SU-DHL-6 (cell line): ENCODE results near the gene VSTM2B.

Source experiments
- H2AFZ ChIP-seq: fragments of 200-600 bp; sonication (generic); 2 replicates; pipeline ENCODE4 v1.6.1; 2014; ENCODE audit warnings: low read depth, mild to moderate bottlenecking, moderate library complexity, mixed read lengths, antibody characterized with exemption, low read length; ENCODE audit not compliant: severe bottlenecking
- H3F3A ChIP-seq: fragments of 200-600 bp; shearing (Covaris generic); 2 replicates; pipeline ENCODE4 v1.6.0; 2016; ENCODE audit warnings: antibody characterized with exemption, mild to moderate bottlenecking; ENCODE audit not compliant: insufficient read depth
- H3K27ac ChIP-seq: fragments of 200-600 bp; sonication (generic); 2 replicates; pipeline ENCODE4 v1.5.1; 2016; ENCODE audit warnings: low read depth, mild to moderate bottlenecking, low read length, moderate library complexity, mixed read lengths
- H3K27me3 ChIP-seq: fragments of 200-600 bp; sonication (generic), shearing (Covaris generic); 2 replicates; pipeline ENCODE4 v1.6.0; 2014; ENCODE audit warnings: mild to moderate bottlenecking, low read length
- H3K36me3 ChIP-seq: fragments of 200-600 bp; sonication (generic); 2 replicates; pipeline ENCODE4 v1.6.1; 2014; ENCODE audit warnings: mild to moderate bottlenecking, low read length, mixed read lengths
- H3K4me2 ChIP-seq: fragments of 300-600, 200-600 bp; shearing (Covaris generic), sonication (generic); 2 replicates; pipeline ENCODE4 v1.6.0; 2014; ENCODE audit warnings: low read length, low read depth, mild to moderate bottlenecking; ENCODE audit not compliant: poor library complexity, severe bottlenecking
- H3K4me3 ChIP-seq: fragments of 200-600 bp; sonication (generic); 2 replicates; pipeline ENCODE4 v1.5.1; 2014; ENCODE audit warnings: antibody characterized with exemption, low read length, mild to moderate bottlenecking, mixed read lengths; ENCODE audit not compliant: insufficient read depth, poor library complexity, severe bottlenecking
- H3K79me2 ChIP-seq: fragments of 200-600 bp; sonication (generic); 2 replicates; pipeline ENCODE4 v1.6.1; 2014; ENCODE audit warnings: mild to moderate bottlenecking, low read length, moderate library complexity; ENCODE audit not compliant: insufficient read depth
- H3K9ac ChIP-seq: fragments of 200-600 bp; sonication (generic); 2 replicates; pipeline ENCODE4 v1.7.0; 2014; ENCODE audit warnings: mild to moderate bottlenecking, low read length
- H3K9me2 ChIP-seq: fragments of 200-600 bp; sonication (generic); replicated peaks from 2 replicates; pipeline ENCODE4 v1.6.1; 2014; ENCODE audit warnings: low read length; ENCODE audit not compliant: insufficient read depth
- H3K9me3 ChIP-seq: fragments of 200-600 bp; sonication (generic); 2 replicates; pipeline ENCODE4 v1.6.1; 2014; ENCODE audit warnings: low read length, mixed read lengths; ENCODE audit not compliant: insufficient read depth
- H4K20me1 ChIP-seq: fragments of 200-600 bp; sonication (generic); 2 replicates; pipeline ENCODE4 v1.6.1; 2014; ENCODE audit warnings: low read depth, mild to moderate bottlenecking, antibody characterized with exemption, low read length, moderate library complexity, mixed read lengths
- CTCF ChIP-seq: fragments of 200-600 bp; sonication (generic); IDR thresholded peaks from one replicate; pipeline ENCODE4 v1.5.1; 2017; ENCODE audit warnings: antibody characterized with exemption, mild to moderate bottlenecking, low read length, moderate library complexity; ENCODE audit not compliant: insufficient read depth, poor library complexity, severe bottlenecking
- EZH2phosphoT487 ChIP-seq: fragments of 200-600 bp; sonication (generic), shearing (Covaris generic); conservative IDR thresholded peaks from 2 replicates; pipeline ENCODE4 v1.6.1; 2018; ENCODE audit warnings: mild to moderate bottlenecking, antibody characterized with exemption, low read length, moderate library complexity, mixed read lengths

Gene VSTM2B

GRCh38 chr19:29525901-29526729 is at the start of gene VSTM2B:
Gene VSTM2B (plus strand): TSS chr19:29525994. CDS start chr19:29526584, 590 bp downstream.
- no peaks in the 10 kb centered on the region for H3K79me2 ChIP-seq
- no peak within 1 kb of the TSS for H2AFZ ChIP-seq
- no peaks in the 10 kb centered on the region for H3K36me3 ChIP-seq
- no peaks in the 10 kb centered on the region for H3K9me2 ChIP-seq
- H3K4me2 ChIP-seq = no peak within 1 kb of the TSS
- TF ChIP-seq EZH2phosphoT487 = no peak
- TF ChIP-seq CTCF = no peak
- H3K27me3 ChIP-seq = no peaks in the 10 kb centered on the region
- no peak within 1 kb of the TSS for H3K4me3 ChIP-seq
- H3K9me3 ChIP-seq = no peaks in the 10 kb centered on the region
- H3F3A ChIP-seq = no peaks in the 10 kb centered on the region
- H4K20me1 ChIP-seq = no peaks in the 10 kb centered on the region
- H3K27ac ChIP-seq = no peak within 1 kb of the TSS
- no peak within 1 kb of the TSS for H3K9ac ChIP-seq

GRCh38 chr19:29476528-29476927 is 49.3 kb upstream of the VSTM2B start:
- TF ChIP-seq CTCF = no peak
- no peak for TF ChIP-seq EZH2phosphoT487
- H2AFZ ChIP-seq = no peak overlapping the region
- no peaks in the 10 kb centered on the region for H3F3A ChIP-seq
- H3K4me2 ChIP-seq = no peak overlapping the region
- H3K36me3 ChIP-seq = no peaks in the 10 kb centered on the region
- H3K27me3 ChIP-seq = no peaks in the 10 kb centered on the region
- H4K20me1 ChIP-seq = no peaks in the 10 kb centered on the region; the same call in 1 of the 2 replicates
- no peaks in the 10 kb centered on the region for H3K79me2 ChIP-seq
- no peak overlapping the region for H3K4me3 ChIP-seq
- H3K9me3 ChIP-seq = peaks cover 8% of the 10 kb centered on the region; the same call in 1 of the 2 replicates
- H3K27ac ChIP-seq = no peak overlapping the region
- H3K9me2 ChIP-seq = no peaks in the 10 kb centered on the region
- H3K9ac ChIP-seq = no peak overlapping the region

- H3K9me3 ChIP-seq = peaks cover 8% of the 10 kb centered on the region; the same call in 1 of the 2 replicates
- no peak overlapping the region for H3K27ac ChIP-seq
- H3F3A ChIP-seq = no peaks in the 10 kb centered on the region
- H3K9me2 ChIP-seq = no peaks in the 10 kb centered on the region
- no peaks in the 10 kb centered on the region for H3K36me3 ChIP-seq
- no peak overlapping the region for H2AFZ ChIP-seq
- H4K20me1 ChIP-seq = no peaks in the 10 kb centered on the region
- H3K4me3 ChIP-seq = no peak overlapping the region
- no peak overlapping the region for H3K4me2 ChIP-seq
- no peak for TF ChIP-seq EZH2phosphoT487
- TF ChIP-seq CTCF = no peak
- H3K79me2 ChIP-seq = no peaks in the 10 kb centered on the region
- no peaks in the 10 kb centered on the region for H3K27me3 ChIP-seq
- H3K9ac ChIP-seq = no peak overlapping the region
Measured at GRCh38 chr19:29477831-29478577, 47.8 kb upstream of the VSTM2B start.
